HepG2 (cell line): ENCODE measurements around the gene MYCBPAP. TPM values are rescaled to one million over a fixed set of nuclear protein-coding genes. Genes with fewer than 3 reads are reported as not detected.

Experiments used
- ATAC-seq: fragments of 200-7000 bp; cut with Tn5 transposase; 3 replicates; pipeline ENCODE4 v1.9.1; 2020; ENCODE audit warnings: mild to moderate bottlenecking, moderate library complexity
- BruUV-seq: library from RNA; stranded (reverse); fragments of 400-500 nt; replicated peaks from 2 replicates; lab custom pipeline; 2021; lab: Mats Ljungman, UMichigan
- CTCF ChIA-PET: fragments of 300-600 bp; formaldehyde crosslinking; extraction: SDS; loops from one replicate; lab custom pipeline; 2021; ENCODE audit warnings: low total read pairs, inconsistent platforms, low intra/inter-chr PET ratio; lab: Yijun Ruan, JAX
- POLR2A ChIA-PET: fragments of 350-600 bp; sonication (Branson Sonifier 250); formaldehyde crosslinking; loops from one replicate; lab custom pipeline; 2020; ENCODE audit warnings: antibody characterized with exemption, inconsistent platforms; lab: Yijun Ruan, JAX
- DNase-seq: peaks from one replicate; pipeline ENCODE4 v3.0.0-alpha.2; 2015; ENCODE audit warnings: low spot score
- FAIRE-seq: peaks from 3 replicates; lab custom pipeline; 2011; peaks lifted over from hg19 to GRCh38; lab: Jason Lieb, UNC
- H2AFZ ChIP-seq: one replicate; pipeline ENCODE4 v1.6.1; 2011; ENCODE audit warnings: low read length, inconsistent platforms
- H3K27ac ChIP-seq: fragments of 300-600 bp; 3 replicates; pipeline ENCODE4 v1.8.0; 2011; ENCODE audit warnings: mixed run types, mild to moderate bottlenecking, mixed read lengths, low read length, inconsistent platforms; ENCODE audit not compliant: insufficient read depth; ENCODE audit errors: extremely low read length
- H3K27me3 ChIP-seq, 2 experiments: fragments of 200-600 bp in 1 of 2; 2 replicates in 1 of 2; 3 replicates in 1 of 2; pipeline versions ENCODE4 v1.6.0 to v1.8.0; 2011; ENCODE audit warnings: low read length in 2 of 2, mild to moderate bottlenecking in 2 of 2, moderate library complexity in 2 of 2, inconsistent platforms in 1 of 2; ENCODE audit not compliant: insufficient read depth in 2 of 2, control insufficient read depth in 1 of 2
- H3K36me3 ChIP-seq, 2 experiments: fragments of 200-600 bp in 1 of 2; replicated peaks in 1 of 2; 2 replicates in 1 of 2; 3 replicates in 1 of 2; pipeline versions ENCODE4 v1.5.1 to v1.8.0; 2011; ENCODE audit warnings: low read length in 2 of 2, inconsistent platforms in 1 of 2; ENCODE audit not compliant: insufficient read depth in 2 of 2, control insufficient read depth in 1 of 2
- H3K4me1 ChIP-seq: 2 replicates; pipeline ENCODE4 v1.5.1; 2012; ENCODE audit warnings: low read length, inconsistent platforms; ENCODE audit not compliant: insufficient read depth
- H3K4me2 ChIP-seq: 2 replicates; pipeline ENCODE4 v1.6.0; 2011; ENCODE audit warnings: low read depth, low read length, inconsistent platforms
- H3K4me3 ChIP-seq, 3 experiments: fragments of 200-600 bp in 1 of 3; sonication (generic), shearing (Covaris generic) in 1 of 3; replicated peaks in 1 of 3; 2 replicates each; pipeline ENCODE4 v1.5.1; 2011 to 2016; ENCODE audit warnings: low read length in 3 of 3, inconsistent platforms in 2 of 3, low read depth in 2 of 3, mild to moderate bottlenecking in 2 of 3, control low read depth in 1 of 3, mixed read lengths in 1 of 3; ENCODE audit not compliant: insufficient read depth in 1 of 3
- H3K79me2 ChIP-seq: one replicate; pipeline ENCODE4 v1.6.1; 2011; ENCODE audit warnings: low read length, inconsistent platforms; ENCODE audit not compliant: insufficient read depth
- H3K9ac ChIP-seq: 2 replicates; pipeline ENCODE4 v1.6.0; 2011; ENCODE audit warnings: mild to moderate bottlenecking, low read depth, low read length, inconsistent platforms; ENCODE audit not compliant: insufficient read depth
- H3K9me3 ChIP-seq: 2 replicates; pipeline ENCODE4 v1.5.1; 2012; ENCODE audit warnings: mild to moderate bottlenecking, low read length
- H4K20me1 ChIP-seq: 2 replicates; pipeline ENCODE4 v1.6.0; 2011; ENCODE audit warnings: inconsistent platforms, mild to moderate bottlenecking, low read length, moderate library complexity; ENCODE audit not compliant: insufficient read depth
- ATF7-NPFF ChIP-seq: sonication (generic); formaldehyde crosslinking; IDR thresholded peaks from 2 replicates; pipeline ENCODE4 v1.8.1; 2023; ENCODE audit warnings: mild to moderate bottlenecking, low read depth, missing genetic modification reagents, moderate library complexity
- CCAR2 ChIP-seq: fragments of 200-400 bp; formaldehyde crosslinking; optimal IDR thresholded peaks from 2 replicates; pipeline ENCODE3; 2018; ENCODE audit warnings: low read depth, mild to moderate bottlenecking, low read length, moderate library complexity
- CEBPB ChIP-seq: IDR thresholded peaks from 2 replicates; pipeline ENCODE4 v1.6.1; 2011; ENCODE audit warnings: low read depth, low read length, improper control_type of control experiment, borderline replicate concordance
- CENPBD1 ChIP-seq: sonication (generic); formaldehyde crosslinking; IDR thresholded peaks from 2 replicates; pipeline ENCODE4 v1.8.0; 2022; ENCODE audit warnings: missing genetic modification reagents, low read depth, mild to moderate bottlenecking, borderline replicate concordance
- MIER2 ChIP-seq: IDR thresholded peaks from 2 replicates; pipeline ENCODE4 v1.6.1; 2016; ENCODE audit warnings: missing biosample characterization, missing genetic modification reagents
- NFE2L2 ChIP-seq: fragments of 150-350 bp; IDR thresholded peaks from 2 replicates; pipeline ENCODE4 v1.6.1; 2014; ENCODE audit warnings: low read length
- PCBP1 ChIP-seq: fragments of 200-400 bp; formaldehyde crosslinking; IDR thresholded peaks from 2 replicates; pipeline ENCODE4 v1.6.1; 2017; ENCODE audit warnings: mild to moderate bottlenecking, low read depth, low read length, borderline replicate concordance
- TFDP2 ChIP-seq: sonication (generic); formaldehyde crosslinking; IDR thresholded peaks from 2 replicates; pipeline ENCODE4 v1.4.0; 2020; ENCODE audit warnings: missing genetic modification reagents
- ZNF354B ChIP-seq: sonication (generic); formaldehyde crosslinking; IDR thresholded peaks from 2 replicates; pipeline ENCODE4 v1.8.0; 2022; ENCODE audit warnings: mild to moderate bottlenecking, missing genetic modification reagents
- WGBS: methylation state at CpG from one replicate; pipeline ENCODE4 v1.1.6; 2017; ENCODE audit warnings: low lambda C conversion rate; 5-methylcytosine and 5-hydroxymethylcytosine counted together
- in situ Hi-C: cut with HindIII; loops from 2 replicates; pipeline ENCODE4 v1.10.0; 2017; ENCODE audit warnings: low pct_unique_long_range_greater_than_20kb; ENCODE audit not compliant: extremely low pct_ligation_motif_present
- intact Hi-C: fragments of 100-400 bp; cut with micrococcal nuclease; formaldehyde crosslinking; loops from one replicate; pipeline ENCODE4 v1.10.0; 2022; ENCODE audit not compliant: unreplicated experiment
- polyA plus RNA-seq, 8 experiments: library from polyadenylated mRNA; depleted of rRNA in 3 of 8; stranded (reverse) in 7 of 8; unstranded in 1 of 8; fragments of >200 nt; fragmentation: Illumina TruSeq in 4 of 8; extraction: Trizol in 4 of 8; gene quantifications; 2 replicates each; pipeline versions ENCODE4 v1.2.1 to v1.2.3, GENCODE V29; 2011 to 2016; ENCODE audit warnings: low read depth in 4 of 8, missing spikeins in 1 of 8, mixed read lengths in 1 of 8; ENCODE audit not compliant: insufficient read depth in 1 of 8
- total RNA-seq, 5 experiments: library from RNA; depleted of rRNA; stranded (reverse); fragments of >200 nt; fragmentation: Illumina TruSeq; extraction: Trizol; gene quantifications; 2 replicates each; pipeline ENCODE4 v1.2.3, GENCODE V29; 2016; ENCODE audit warnings: low read depth in 1 of 5

The MYCBPAP gene
- total and polyA plus RNA-seq, 2 of the 13 experiments (the other 11 are each of a cell fraction or from before 2014, with no cell fraction given), result 0.22 to 0.24 TPM

GRCh38 chr17:50513495-50513894 is 5.3 kb downstream of the MYCBPAP start:
- no peaks in the 10 kb centered on the region for H3K36me3 ChIP-seq
- ChIA-PET POLR2A (no interaction called here), CTCF (no interaction called here)
- 38% methylated on average over 4 of the region's 4 CpGs for WGBS
- ATAC-seq, result no peak
- no peaks in the 10 kb centered on the region for H3K9me3 ChIP-seq
- in situ Hi-C loops (no loop called here), intact Hi-C loops (no loop called here)
- DNase-seq, result no peak
- H4K20me1 ChIP-seq, result no peaks in the 10 kb centered on the region
- H3K79me2 ChIP-seq, result no peaks in the 10 kb centered on the region
- BruUV-seq, result no TSS peak
- no peak for FAIRE-seq
- H3K4me2 ChIP-seq, result no peak overlapping the region
- peaks cover 0 to 8% of the 10 kb centered on the region in 2 experiments; a peak in 1 of 5 replicates for H3K27me3 ChIP-seq
- H2AFZ ChIP-seq, result no peak overlapping the region
- H3K27ac ChIP-seq, result no peak overlapping the region
- no peak overlapping the region for H3K9ac ChIP-seq
- H3K4me1 ChIP-seq, result peaks cover 49% of the 10 kb centered on the region
- TF ChIP-seq MIER2 (no peak), CEBPB (no peak), NFE2L2 (no peak), ZNF354B (CRISPR knock-in tag) (no peak), CCAR2 (no peak), ATF7-NPFF (CRISPR knock-in tag) (no peak), PCBP1 (no peak), CENPBD1 (CRISPR knock-in tag) (no peak), TFDP2 (CRISPR knock-in tag) (no peak)
- H3K4me3 ChIP-seq, result no peak overlapping the region
